ENCODE data around the gene MGARP.
"Not testable (repeated sequence)": the region's sequence is repeated elsewhere in the genome, so short reads cannot be mapped to it uniquely, and the experiment has no call there.

MGARP gene

DNA sequence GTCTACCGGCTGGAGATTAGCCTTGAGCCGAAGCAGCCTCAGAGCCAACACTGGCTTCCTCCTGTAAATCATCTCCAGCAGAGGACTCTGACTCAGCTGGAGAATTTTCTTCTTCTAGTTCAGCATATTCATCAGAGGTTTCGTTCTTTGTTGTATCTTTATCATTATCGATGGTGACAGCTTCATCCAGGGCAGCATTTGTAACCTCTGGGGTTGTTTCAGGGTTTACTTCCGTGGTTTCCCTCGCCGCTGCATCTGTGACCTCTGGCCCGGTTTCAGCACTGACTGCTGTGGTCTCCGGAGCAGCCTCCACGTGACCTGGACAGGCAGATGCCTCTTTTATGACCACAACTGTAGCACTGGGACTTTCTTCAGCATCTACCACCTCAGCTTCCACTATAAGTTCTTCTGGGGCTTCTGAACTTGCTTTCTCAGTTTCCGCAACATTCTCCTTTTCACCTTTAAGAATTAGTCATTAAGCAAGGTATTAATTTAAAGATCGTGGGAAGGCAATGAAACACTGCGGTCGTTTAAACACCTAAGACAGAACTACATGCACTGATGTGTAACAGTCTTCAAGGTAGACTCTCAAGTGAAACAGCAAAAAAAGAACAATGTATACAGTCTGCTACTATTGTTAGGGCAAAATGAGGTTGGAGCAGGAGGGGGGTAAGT, 13.3 kb downstream of the MGARP start:
- TF ChIP-seq, protein P1, sequence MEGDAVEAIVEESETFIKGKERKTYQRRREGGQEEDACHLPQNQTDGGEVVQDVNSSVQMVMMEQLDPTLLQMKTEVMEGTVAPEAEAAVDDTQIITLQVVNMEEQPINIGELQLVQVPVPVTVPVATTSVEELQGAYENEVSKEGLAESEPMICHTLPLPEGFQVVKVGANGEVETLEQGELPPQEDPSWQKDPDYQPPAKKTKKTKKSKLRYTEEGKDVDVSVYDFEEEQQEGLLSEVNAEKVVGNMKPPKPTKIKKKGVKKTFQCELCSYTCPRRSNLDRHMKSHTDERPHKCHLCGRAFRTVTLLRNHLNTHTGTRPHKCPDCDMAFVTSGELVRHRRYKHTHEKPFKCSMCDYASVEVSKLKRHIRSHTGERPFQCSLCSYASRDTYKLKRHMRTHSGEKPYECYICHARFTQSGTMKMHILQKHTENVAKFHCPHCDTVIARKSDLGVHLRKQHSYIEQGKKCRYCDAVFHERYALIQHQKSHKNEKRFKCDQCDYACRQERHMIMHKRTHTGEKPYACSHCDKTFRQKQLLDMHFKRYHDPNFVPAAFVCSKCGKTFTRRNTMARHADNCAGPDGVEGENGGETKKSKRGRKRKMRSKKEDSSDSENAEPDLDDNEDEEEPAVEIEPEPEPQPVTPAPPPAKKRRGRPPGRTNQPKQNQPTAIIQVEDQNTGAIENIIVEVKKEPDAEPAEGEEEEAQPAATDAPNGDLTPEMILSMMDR (IDR thresholded peaks at IDR 0.05): no peak
- no peak for TF ChIP-seq ZFX (IDR thresholded peaks at IDR 0.05; ENCODE audit: borderline replicate concordance)
- H3K27ac ChIP-seq: no peak overlapping the region

DNA sequence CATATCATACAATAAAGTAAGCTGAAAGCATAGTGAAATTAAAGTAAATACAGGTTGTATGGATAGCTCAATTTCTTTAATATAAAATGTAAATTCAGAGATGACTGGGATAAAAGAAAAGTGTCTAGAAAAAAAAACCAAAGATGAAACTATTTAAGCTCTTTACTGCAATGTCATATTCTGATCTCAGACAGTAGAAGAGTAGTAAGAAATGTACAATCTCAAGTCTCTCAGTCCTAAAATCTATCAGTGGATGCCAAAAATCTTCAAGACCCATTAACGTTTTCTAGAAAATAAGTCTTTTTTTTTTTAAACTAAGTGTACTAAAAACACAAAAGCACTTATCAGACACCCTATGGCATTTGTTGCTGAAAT, 13.8 kb downstream of the MGARP start:
- TF ChIP-seq, protein P1 (IDR thresholded peaks at IDR 0.05): no peak
- TF ChIP-seq ZFX (IDR thresholded peaks at IDR 0.05; ENCODE audit: borderline replicate concordance): no peak
- H3K27ac ChIP-seq: no peak overlapping the region

DNA sequence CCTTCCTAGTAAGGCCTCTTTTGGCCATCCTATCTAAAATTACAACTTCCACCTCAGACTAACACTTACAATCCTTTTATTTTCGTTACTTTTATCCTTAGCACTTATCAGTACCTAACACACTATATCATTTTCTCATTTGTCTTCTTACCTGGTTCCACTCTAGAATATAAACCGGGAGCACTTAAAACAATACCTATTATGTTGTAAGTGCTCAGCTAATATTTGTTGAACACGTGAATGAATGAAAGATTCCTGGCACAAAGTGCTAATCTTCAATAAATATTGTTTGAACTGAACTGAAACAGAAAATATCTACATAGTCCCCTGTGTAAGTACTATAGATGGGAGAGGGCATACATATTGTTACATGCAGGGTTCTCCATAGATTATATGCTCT, 14.4 kb downstream of the MGARP start:
- TF ChIP-seq ZFX (IDR thresholded peaks at IDR 0.05; ENCODE audit: borderline replicate concordance): no peak
- TF ChIP-seq, protein P1 (IDR thresholded peaks at IDR 0.05): no peak
- H3K27ac ChIP-seq: no peak overlapping the region

DNA sequence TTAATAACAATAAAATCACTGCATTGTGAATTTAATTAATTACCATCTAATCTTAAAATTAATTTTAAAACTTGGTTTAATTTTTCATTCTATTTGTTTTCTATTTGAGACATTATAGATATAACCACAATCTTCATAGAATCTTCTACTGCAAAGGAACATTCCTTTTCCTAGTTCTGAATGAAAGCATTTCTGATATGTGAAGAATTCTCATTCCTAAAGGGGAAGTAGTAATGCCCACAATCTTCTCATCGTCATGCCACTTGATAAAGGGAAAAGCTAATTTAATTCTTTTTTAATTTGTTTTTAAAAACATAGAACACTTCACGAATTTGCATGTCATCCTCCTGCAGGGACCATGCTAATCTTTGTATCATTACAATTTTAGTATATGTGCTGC, 23.7 kb downstream of the MGARP start:
- TF ChIP-seq, protein P1 (IDR thresholded peaks at IDR 0.05): no peak
- TF ChIP-seq ZFX (IDR thresholded peaks at IDR 0.05; ENCODE audit: borderline replicate concordance): no peak
- H3K27ac ChIP-seq: no peak overlapping the region

DNA sequence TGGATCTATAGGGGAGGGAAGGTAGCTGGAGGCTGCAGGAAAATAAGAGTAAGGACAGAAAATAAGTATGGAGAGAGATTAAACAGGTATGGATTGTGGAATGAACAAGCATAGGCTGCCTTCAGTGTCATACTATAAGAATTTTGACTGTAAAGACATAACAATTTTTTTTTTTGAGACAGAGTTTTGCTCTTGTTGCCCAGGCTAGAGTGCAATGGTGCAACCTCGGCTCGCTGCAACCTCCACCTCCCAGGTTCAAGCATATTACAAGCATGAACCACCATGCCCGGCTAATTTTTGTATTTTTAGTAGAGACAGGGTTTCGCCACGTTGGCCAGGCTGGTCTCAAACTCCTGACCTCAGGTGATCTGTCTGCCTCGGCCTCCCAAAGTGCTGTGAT, 24.4 kb downstream of the MGARP start:
- H3K27ac ChIP-seq: not testable (repeated sequence)

DNA sequence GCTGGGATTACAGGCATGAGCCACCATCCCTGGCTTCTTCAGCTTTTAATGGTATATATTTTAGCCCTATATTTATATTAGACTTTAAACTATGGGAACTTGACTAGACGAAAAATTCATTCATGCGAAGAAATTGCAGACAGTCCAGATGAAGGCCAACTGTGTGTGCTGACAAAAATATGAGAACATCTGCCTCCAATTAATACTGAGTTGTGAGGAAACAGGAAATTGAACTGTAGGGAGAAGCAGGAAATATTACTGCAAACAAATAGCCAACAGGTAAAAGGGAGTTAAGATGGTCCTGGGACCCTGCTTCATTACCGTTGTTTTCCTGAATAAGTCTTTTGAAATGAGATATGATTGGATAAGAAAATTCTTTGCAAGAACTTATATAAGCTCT, 26.3 kb downstream of the MGARP start:
- H3K27ac ChIP-seq: no peak overlapping the region
- TF ChIP-seq, protein P1 (IDR thresholded peaks at IDR 0.05): no peak
- TF ChIP-seq ZFX (IDR thresholded peaks at IDR 0.05; ENCODE audit: borderline replicate concordance): no peak

DNA sequence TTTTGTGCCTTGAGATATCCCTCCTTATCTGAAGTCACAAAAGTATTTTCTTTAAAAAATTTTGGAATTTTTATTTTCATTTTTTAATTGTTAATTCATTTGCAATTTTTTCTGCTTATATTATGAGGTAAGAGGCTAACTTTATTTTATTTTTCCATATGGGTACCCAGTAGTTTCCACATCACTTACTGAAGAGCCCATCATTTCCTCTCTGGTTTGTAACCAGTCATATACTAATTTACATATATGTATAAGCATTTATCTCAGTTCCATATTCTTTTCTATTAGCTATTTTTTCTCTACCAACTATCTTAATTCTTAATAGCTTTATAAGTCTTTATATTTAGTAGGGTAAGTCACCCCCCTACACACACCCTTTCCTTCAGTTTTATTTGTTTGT, 27.0 kb downstream of the MGARP start:
- H3K27ac ChIP-seq: no peak overlapping the region

More for the DNA sequence above, 27.0 kb downstream of the MGARP start:
- TF ChIP-seq, protein P1 (IDR thresholded peaks at IDR 0.05): no peak
- no peak for TF ChIP-seq ZFX (IDR thresholded peaks at IDR 0.05; ENCODE audit: borderline replicate concordance)

Data from 22Rv1 (cell line).